Stimulated activated CD4-positive, alpha-beta T cell treated with anti-CD3 and anti-CD28 coated beads, Interleukin-4, amount 100 ng/mL, for 48 hours (primary cell): ENCODE results near the gene FOXP4.

Experiments
- DNase-seq, 2 donors: peaks; one replicate each; pipeline ENCODE4 v3.0.0-alpha.2; 2020; ENCODE audit warnings: low read depth in 2 of 2

The FOXP4 gene

DNA sequence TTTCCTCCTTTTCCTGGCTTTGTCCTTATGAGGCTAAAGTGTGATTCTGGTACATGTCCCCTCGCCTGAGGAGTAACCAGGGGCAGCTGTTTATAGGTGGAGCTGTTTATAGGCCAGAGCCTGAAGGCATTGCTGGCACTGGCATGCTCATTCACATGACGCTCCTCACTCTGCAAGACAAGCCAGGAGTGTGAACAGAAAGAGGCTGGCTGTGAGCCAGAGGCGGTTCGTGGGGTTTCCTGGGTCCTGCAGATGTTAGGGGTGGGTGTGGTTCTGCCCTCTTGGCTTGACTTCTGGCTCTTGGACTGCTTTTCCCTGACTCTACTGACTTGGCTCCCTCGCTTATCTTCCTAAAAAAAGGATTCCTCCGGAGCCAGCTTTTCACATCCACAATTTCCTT is 79.3 kb downstream of the FOXP4 start:
- no peak for DNase-seq

DNA sequence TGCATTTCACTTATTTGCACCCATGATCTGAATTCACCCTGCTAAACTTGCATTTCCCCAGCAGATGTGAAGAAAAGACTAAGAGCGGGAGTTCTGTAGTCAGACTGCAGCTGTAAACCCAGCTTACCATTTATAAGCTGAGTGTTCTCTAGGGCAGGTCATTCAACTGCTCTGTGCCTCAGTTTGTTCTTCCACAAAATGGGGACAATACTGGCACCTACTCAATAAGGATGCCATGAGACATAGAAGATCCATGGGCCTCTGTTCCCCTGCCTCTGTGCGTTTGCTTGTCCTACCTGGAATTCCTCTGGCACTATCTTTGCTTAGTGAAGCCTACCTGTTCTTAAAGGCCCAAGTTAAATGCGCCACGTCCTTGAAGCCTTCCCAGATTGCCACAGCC is 79.8 kb downstream of the FOXP4 start:
- DNase-seq, result no peak

DNA sequence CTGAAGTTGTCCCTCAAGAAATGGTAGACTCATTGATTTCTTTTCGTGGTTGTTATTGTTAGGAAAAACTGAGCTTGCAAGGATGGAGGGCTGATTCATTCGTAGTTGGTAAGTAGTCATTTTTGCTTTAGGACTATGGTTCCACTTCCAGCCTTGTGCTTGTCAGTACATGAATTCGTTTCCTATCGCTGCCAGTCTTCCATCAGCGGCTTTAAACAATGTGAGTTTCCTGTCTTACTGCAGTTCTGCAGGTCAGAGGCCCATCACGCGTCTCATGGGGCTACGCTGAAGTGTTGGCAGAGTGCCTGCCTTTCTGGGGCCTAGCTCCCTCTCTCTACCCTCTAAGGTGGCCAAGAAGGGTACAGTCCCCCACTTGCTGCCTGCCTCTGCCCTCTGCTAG is 80.7 kb downstream of the FOXP4 start:
- DNase-seq, result no peak

DNA sequence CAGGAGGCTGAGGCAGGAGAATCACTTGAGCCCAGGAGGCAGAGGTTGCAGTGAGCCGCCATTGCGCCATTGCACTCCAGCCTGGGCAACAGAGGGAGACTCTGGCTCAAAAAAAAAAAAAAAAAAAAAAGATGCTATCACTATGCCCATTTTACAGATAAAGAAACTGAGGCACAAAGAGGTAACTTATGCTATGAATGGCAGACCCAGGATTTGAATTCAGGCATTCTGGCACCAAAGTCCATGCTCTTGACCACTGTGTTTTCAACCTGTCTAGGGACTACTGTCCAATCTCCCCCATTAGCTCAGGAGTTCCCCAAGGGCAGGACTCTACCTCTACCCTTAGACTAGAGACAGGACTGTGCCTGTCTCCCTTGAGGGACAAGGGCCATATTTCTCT is 82.9 kb downstream of the FOXP4 start:
- no peak for DNase-seq

DNA sequence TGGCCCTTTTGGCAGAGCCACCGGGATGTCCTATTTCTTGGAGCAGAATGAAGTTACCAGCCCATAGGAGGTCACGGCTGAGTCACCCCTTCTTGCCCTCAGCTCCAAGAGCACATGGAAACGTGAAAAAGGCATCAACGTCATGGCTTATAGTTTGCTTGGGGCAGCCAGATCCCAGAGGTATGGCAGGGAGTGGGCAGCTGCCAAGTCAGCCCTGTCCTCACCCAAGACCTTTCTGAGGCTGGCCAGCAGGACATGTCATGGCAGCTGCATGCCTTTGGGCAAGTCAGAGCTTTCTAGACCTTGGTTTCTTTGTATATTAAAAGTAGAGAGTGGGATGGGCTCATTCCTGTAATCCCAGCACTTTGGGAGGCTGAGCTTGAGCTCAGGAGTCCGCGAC is 83.9 kb downstream of the FOXP4 start:
- no peak for DNase-seq

DNA sequence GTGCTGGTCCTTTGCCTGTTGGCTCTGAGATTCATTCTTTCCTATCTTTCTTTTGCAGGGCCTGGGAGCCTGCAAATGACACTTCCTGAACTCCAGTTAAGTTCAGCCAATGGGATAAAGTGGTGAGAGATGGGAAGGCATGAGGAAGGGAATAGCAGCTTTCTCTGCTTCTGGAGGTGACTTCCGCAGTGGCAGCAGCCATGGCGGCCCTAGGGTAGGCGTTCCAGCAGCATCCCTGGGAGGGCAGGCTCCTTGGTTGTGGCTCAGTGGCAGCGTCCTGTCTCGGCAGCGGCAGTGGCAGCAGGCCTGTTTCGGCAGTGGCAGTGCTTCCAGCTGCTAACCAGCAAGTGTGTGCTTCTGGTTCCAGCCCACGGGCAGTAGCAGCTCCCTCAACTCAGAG is 84.8 kb downstream of the FOXP4 start:
- no peak for DNase-seq

DNA sequence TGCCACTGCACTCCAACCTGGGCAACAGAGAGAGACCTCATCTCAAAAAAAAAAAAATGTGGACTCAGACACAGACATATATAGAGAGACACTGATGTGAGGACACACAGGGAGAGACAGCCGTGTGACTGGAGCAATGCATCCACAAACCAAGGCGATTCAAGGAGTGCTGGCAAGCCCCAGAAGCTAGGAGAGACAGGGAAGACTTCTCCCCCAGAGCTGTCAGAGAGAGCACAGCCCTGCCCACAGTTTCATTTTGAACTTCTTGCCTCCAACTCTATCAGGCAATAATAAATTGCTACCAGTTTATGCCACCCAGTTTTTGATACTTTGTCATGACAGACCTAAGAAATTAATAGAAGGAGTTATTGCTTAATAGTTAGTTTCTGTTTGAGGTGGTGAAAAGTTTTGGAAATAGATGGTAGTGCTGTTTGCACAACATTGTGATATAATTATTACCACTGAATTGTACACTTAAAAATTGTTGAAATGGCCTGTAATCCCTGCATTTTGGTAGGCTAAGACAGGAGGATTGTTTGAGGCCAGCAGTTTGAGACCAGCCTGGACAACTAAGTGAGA is 87.0 kb downstream of the FOXP4 start:
- no peak for DNase-seq

DNA sequence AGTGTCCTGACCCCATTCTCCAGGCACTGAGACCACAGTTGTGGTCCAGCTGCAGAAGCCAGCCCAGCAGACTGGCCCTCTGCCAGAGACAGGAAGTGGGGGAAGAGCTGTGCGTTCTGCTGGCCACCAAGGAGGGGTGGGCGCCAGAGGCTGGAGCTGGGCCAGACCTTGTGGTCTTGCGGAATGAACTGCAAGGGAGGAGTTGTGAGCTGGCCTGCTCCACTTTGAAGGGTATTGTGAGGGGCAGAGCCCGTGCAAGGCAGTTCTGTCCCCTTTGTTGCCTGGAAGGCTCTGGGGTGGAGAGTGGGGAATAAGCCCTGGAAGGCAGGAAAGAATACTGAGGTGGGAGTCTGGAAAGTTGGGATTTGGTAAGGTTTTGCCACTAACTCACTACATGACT is 88.5 kb downstream of the FOXP4 start:
- DNase-seq, result no peak

DNA sequence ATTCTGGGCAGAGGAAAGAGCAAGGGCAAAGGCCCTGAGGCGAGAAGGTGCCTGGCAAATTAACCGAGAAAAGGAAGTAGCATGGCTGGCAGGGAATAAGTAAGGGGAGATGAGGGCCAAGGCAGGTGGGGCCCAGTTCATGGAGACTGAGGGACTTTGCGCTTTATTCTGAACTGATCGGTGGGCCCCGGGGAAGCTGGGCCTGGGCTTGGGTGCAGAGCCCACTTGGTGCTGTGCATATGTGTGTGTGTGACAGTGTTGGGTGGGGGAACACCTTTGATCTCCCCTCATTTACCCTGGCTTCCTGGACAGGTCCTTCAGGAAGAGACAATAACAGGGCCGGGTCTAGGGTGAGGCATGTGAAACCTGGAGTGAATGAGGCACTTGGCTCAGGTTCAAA is 89.2 kb downstream of the FOXP4 start:
- no peak for DNase-seq

DNA sequence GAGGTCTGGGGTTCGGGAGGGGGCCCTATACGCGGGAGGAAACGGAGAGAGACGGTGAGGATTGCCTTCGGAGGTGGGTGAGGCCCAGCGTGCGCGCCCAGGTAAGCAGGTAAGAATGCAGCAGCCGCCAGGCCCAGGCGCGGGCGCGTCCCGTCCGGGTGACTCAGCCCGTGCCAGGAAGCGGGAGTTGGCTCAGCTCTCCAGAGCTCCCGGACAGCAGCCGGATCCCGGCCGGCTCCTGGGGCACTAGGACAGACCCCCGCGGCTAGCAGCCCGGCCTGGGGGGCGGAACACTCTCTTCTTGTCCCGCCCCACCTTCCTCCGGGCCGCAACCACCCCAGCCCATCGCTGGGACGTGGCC is 90.6 kb downstream of the FOXP4 start:
- DNase-seq, result no peak

DNA sequence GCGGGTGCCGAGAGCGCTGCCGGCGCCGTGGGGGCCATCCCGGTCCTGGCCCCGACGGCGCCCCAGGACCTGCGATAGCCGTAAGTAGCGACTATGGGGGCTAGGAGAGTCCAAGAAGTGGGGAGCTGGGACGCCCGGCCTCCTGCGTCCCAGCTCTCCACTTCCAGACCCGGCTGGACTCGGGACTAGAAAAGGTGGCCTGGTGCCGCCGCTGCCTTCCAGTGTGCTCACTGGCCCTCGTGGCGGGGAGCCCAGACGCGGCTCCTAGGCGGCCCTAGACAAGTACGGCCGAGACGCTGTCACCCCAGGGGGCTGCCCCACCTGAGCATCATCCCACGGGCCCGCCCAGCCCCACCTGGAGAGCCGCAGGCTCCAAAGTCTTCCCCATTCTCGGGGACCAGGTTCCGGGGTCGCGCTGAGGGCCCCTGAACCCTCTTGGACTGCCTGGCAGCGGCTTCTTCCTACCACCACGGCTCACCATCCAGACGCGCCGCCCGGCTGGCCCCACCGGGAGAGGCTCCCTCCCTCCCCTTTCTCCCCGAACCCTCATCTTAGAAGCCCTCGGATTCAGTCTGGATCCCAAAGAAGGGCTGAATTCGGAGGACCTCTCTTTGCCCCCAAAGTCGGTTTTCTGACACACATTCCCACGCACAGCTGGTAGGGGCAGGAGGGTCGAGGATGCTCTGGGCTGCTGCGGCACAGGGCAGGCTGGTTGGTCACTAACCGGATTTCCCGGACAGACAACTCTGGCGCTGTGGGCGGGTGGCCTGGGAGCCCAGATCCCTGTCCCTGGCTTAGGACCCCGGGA is 91.2 kb downstream of the FOXP4 start:
- DNase-seq, result no peak

DNA sequence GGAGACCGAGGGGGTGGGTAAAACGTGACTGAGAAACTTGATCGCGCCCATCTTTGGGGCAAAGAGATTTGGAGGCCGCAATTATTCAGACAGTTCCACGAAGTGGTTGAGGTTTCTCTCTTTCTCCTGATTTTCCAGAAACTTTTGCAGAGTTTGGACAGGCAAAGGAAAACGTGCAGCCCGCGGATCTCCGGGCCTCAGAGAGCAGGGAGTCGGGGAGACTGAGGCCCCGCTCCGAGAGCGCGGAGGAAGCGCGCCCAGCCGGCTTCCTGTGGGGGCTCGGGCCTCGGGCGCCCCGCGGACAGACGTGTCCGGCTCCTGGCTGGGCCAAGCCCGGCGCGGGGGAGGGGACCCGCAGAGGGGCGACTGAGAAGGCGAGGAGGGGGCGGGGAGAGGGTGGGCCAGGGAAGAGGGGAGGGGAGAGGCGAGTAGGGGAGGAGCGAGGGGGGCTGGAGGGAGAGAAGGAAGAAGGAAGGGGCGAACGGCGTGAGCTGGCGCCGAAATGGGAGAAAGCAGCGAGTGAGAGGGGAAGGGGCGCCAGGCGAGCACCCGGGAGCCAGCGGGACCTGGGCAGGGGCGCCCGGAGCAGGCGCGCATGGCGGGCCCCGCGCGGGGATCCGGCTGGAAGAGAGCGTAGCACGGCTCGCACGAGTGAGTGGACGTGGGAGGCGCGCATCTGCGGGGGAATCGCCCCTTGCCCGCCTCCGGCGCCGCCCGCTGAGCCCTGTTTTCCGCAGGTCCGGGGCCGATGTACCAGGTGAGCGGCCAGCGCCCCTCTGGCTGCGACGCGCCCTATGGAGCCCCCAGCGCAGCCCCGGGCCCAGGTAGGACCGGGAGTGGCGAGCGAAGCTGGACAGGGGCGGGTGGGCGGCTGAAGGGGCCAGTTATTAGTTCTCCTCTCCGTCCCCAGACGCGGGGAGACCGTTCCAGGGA is 92.1 kb downstream of the FOXP4 start, which contains the start of gene MDFI:
MDFI (plus strand) TSS at position 467 of the 933 bp plus-strand sequence; CDS start at position 749, 282 bp downstream.
- DNase-seq, result no peak

DNA sequence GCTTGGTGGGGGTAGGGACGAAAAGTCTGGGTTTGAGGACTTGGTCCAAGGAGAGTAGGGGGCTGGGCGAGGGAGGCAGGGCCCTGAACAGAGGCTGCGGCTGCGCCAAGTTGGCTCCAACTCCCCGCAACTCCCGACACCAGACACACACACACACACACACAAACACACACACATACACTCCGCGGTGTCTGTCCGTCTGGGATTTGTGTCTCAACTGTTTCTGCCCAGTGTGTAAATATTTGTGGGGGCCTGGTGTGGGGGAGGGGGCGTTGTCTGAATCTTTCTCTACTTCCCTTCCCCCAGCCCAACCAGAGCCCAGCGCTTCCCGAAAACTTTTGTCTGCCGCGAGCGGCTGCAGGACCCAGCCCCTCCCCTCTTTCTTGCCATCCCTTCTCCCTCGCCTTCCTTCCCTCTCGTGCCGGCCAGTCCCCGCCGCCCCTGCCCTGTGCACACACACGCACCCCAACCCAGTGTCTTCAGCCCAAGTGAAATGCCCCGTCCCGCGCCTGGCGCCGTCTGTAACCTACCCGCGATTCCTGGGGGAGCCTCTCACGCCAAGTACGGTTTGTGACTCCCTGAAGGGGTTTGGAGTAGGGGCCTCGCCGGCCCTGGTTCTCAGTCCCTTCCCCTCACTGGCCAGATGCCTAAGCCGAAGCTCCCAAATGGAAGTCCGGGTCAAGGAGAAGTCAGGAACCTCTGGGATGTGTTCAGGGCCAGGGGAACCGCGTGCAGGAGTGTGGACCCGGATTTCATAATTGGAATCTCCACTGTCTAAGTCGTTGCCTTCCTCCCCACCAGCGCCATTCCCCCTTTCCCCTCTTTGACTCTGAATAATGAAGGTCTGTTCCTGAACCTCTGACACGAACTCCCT is 93.0 kb downstream of the FOXP4 start:
- DNase-seq, result no peak

DNA sequence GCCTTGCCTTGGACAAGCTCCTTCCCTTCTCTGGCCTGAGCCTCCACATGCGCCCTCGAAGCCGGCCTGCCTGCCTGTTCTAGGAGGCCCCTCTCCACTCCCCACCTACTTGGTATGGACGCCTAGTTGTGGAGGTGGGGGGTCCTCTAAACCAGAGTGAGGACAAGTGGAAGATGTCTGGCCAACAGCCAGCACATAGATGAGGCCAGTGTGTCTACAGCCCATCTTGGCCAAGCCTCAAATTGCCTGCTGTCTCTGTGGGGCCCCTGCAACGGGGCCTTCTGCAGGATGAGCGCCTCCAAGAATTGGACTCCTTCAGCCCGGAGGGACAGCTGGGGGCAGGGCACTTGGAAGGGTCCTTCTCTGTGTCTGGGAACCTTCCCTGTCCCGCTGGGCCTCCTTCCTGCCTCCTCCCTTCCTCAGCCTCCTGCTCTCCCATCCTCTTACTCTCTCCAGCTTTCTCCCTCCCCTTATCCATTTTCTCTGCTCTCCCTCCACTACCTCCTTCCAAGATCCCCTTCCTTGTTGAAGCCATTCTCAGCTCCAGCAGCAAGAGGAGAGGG is 93.7 kb downstream of the FOXP4 start:
- DNase-seq, result no peak

DNA sequence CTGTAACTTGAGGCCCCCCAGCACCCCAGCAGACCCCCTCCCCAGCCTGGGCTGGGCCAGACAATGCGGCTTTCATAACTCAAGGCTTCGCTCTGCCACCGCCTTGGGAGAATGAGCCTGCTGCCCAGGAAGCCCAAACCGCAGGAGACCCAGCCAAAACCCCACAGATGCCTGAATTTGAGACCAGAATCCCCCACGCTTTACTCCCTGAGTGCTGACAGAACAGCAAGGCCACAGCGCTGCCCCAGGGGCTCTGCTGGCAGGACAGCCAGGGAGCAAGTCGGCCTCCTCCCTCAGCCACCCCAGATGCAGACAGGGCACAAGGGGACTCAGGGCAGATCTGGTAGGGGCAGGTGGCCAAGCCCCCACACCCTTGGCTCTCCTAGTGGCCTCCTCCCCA is 94.2 kb downstream of the FOXP4 start:
- no peak for DNase-seq

DNA sequence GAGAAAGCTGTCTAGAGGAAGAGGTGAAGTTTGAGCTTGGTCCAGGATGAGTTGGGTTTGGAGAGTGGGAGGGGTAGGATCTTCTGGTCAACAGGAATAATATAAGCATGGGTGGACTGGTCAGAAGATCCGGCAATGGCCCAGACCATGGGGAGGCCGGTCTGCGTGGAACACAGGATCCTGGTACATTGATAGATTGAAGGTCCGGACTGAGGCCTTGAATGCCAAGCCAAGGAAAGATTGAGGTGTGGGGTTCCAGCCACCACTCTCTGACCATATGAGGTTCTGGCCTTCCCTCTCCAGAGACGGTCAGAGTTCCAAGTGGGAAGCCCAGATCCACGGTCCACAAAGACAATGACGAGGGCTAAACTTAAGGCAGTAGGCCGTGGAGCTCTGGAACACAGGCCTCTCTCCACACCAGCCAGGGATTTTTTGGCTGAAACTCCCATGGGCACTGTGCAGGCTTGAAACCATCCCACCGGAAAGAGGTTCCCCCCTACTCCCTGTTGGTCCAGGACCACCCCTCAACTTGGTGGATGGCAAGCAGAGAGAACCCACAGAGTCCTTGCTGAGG is 95.3 kb downstream of the FOXP4 start:
- no peak for DNase-seq

DNA sequence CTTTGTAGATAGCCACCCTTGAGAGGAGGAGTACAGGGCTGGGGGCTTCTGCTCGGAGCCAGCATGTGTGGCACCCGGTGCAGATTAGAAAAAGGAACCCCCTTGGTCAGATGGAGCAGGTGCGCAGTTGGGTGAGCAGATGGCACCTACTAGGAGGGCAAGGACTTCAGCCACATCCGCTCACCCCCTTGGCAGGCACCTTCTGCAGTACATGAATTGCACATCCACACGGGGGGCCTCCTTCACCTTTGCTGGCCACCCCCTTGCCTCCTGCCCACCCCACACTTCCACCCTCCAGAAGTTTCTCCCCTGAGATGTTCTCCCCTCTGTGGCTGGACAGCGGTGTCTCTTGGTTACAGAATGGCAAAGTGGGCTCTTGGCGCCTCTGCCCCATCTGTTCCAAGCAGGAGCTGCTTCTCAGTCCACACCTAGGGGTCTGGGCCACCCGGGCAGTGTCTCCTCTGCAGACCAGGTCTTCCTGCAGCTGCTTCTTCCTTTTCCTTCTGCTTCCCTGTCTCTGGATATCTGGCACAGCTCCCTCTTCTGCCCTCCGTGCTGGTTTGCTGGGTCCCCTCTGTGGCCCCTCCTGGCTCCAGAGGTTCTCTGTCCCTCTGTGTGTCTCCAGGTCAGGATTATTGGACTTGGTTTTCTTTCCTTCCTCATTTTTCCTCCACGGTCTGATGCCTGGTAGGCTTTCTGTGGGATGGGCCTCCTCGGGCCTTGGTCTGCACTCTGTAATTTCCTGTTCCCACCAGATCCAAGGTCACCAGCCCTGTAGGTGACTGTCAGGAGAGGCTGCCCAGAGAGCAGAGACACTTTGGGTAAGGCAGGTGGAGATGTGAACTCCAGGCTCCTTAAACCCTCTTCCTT is 96.1 kb downstream of the FOXP4 start:
- no peak for DNase-seq

DNA sequence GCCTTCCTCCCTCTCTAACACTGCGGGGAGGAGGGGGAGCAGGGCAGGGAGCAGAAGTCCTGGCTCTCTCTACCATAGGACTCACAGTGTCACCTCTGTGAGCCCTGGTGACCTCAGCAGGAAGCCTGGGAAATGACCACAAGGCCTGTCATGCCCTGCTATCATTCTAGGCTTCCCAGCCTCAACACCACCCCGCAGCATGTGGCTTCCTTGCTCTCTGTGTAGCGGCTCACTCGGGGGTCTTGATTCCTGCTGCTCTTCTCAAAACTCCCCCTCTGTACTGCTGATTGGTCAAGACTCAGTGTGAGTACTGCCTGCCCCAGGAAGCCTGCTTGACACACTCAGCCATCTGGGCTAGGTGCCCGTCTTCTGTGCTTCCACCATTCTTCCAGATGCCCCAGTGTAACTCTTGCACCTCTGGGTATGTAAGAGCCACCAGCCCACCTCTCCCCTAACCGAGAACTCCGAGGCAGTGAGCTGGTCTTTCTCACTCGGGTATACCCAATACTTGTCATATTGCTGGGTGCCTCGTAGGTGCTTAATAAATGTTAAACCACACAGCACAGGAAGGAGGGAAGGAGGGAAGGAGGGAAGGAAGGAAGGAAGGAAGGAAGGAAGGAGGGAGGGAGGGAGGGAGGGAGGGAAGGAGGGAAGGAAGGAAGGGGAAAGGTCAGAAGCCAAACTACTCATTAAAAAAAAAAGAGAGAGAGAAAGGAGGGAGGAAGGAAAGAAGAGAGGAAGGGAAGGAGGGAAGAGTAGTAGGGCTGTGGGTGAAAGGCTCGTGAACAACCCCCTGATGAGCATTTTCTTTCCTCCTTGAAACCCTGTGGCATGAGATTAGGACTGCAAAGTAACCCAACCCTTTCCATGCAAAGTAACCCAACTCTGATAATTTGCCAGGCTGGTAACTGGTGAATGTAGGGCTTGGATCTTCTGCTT is 97.0 kb downstream of the FOXP4 start:
- DNase-seq, result no peak

DNA sequence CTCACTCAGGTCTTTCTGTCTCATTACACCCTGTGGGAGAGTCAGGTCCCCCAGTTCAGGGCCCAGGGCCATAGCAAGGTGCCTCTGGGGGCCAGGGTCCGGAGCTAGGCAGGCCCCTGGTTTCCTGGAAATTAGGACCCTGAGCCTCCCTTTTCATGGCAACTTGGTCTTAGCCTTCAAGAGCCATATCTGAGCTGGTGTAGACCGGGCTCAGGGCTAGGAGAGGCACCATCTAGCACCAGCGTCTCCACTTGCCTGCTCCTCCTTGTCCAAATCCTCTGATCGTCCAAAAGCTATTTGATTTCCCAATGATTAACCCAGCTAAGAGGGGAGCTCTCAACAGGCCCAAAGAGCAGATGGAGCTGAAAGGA is 97.7 kb downstream of the FOXP4 start:
- DNase-seq, result no peak
